C4-2B (cell line): ENCODE measurements around the gene RHAG.

ENCODE experiments used
- CTCF ChIP-seq: fragments of 450-650 bp; conservative IDR thresholded peaks from 2 replicates; pipeline ENCODE4 v1.5.1; 2017; ENCODE audit warnings: mild to moderate bottlenecking
- ZFX ChIP-seq: fragments of 450-650 bp; IDR thresholded peaks from 2 replicates; pipeline ENCODE4 v1.6.1; 2017

- TF ChIP-seq CTCF (no peak), ZFX (no peak)
These were observed 27.4 kb downstream of the RHAG start for GRCh38 chr6:49609285-49609684.
